T-helper 17 cell (primary cell): ENCODE data around the gene CT55. TPM values are rescaled to one million over a fixed set of nuclear protein-coding genes. Genes with fewer than 3 reads are reported as not detected.
A peak's percentile ranks its signal among the peaks of the same experiment; 100 is the strongest.
"Not testable (repeated sequence)": the region's sequence is repeated elsewhere in the genome, so short reads cannot be mapped to it uniquely, and the experiment has no call there.

Source experiments
- ATAC-seq: fragments of 150-1000 bp; cut with Tn5 transposase; 2 replicates; pipeline ENCODE4 v1.10.0; 2021; ENCODE audit warnings: mild to moderate bottlenecking, moderate library complexity
- DNase-seq, 3 donors: peaks; one replicate each; pipeline versions ENCODE4 v3.0.0 to v3.0.0-alpha.2; 2020 to 2021
- H3K9me3 ChIP-seq: one replicate; pipeline ENCODE4 v1.7.0; 2013; ENCODE audit warnings: low read length, mild to moderate bottlenecking; ENCODE audit not compliant: control insufficient read depth, poor library complexity, severe bottlenecking
- H3K27ac Mint-ChIP-seq: one replicate; pipeline ENCODE4 v1.8.0; 2022; ENCODE audit warnings: mild to moderate bottlenecking, moderate library complexity, mixed read lengths
- H3K27me3 Mint-ChIP-seq: one replicate; pipeline ENCODE4 v1.8.0; 2022; ENCODE audit warnings: mixed read lengths
- H3K36me3 Mint-ChIP-seq: one replicate; pipeline ENCODE4 v1.8.0; 2022; ENCODE audit warnings: low read depth, mixed read lengths
- H3K4me1 Mint-ChIP-seq: one replicate; pipeline ENCODE4 v1.8.0; 2022; ENCODE audit warnings: mild to moderate bottlenecking, mixed read lengths
- H3K4me3 Mint-ChIP-seq: one replicate; pipeline ENCODE4 v1.8.0; 2022; ENCODE audit warnings: mild to moderate bottlenecking, moderate library complexity, mixed read lengths
- total RNA-seq, 4 donors: library from RNA in 2 of 4; stranded (reverse) in 2 of 4; gene quantifications; one replicate each; pipeline ENCODE4 v1.2.3 and lab custom pipeline; 2022 to 2026

Gene CT55
- total RNA-seq, 2 donors from 2014 or later: not detected

DNA sequence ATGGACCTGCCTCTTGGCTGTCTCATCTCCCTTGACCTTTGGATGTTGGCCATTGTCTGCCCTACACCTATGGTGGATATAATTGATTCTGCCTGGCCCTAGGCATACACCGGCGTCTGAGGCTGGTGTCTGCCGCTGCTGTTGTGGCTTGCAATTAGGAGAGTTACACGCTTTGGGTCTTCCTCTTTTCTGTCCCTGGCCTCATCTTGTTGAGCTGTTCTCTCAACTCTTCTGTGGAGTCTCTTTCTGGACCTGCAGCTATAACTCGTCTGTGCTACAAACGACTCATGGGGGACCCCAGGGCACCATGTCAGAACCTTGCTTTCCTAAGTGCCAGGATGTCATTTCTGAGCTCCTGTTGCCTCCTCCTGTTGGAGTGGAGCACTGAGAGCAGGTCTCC, 45.1 kb downstream of the CT55 start:
- ATAC-seq, H3K27ac Mint-ChIP-seq, H3K36me3 Mint-ChIP-seq, DNase-seq, H3K9me3 ChIP-seq, H3K4me3 Mint-ChIP-seq, H3K4me1 Mint-ChIP-seq, H3K27me3 Mint-ChIP-seq: not testable (repeated sequence)

DNA sequence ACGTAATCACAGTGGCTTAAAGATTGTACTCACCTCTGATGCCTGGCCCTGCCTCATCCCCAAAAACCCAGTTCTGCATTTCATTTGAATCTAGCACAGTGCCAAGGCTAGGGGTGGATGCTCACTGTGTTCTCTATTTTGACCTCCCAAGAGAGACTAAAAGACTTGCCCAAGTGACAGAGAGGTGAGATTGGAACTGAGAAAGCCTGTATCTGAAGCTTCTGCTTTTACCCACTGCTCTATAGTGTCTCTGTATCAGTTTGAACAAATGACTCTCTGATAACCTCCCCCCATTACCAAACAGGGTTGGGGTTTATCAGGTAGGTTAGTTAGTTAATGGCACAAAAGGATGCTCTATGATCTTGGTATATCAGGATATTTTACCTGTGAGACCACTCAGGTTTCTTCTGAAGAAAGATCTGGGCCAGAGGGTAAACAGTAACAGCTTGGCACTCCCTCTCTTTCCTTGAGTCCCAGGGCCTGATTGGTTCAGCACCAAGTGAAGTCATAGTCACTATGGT, 51.1 kb downstream of the CT55 start, which contains the start of gene ETDB:
Gene ETDB (minus strand): TSS at position 471 of the 521 bp plus-strand sequence. CDS start 1,265 bp downstream, outside the sequence.
- H3K36me3 Mint-ChIP-seq, H3K27ac Mint-ChIP-seq, H3K4me1 Mint-ChIP-seq, ATAC-seq, H3K27me3 Mint-ChIP-seq, H3K4me3 Mint-ChIP-seq, H3K9me3 ChIP-seq, DNase-seq: not testable (repeated sequence)

DNA sequence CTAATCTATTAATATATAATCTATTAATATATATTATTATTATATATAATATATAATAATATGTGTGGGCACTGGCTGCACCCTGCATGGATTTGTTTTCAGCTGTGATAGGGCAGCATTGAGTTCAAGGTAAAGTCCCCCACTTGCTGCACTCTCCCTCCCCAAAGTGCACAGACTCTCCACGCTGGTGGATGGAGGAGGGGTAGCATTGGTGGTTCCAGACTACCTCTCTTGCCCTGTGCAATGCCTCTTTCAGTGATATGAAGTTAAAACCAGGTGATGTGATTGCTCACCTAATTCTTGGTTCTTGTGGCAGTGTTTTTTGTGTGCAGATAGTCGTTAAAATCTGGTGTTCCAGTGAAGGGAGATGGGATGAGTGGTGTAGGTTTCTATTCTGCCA, 55.1 kb downstream of the CT55 start:
- not testable (repeated sequence) for H3K36me3 Mint-ChIP-seq, H3K27ac Mint-ChIP-seq, DNase-seq, H3K4me1 Mint-ChIP-seq, H3K4me3 Mint-ChIP-seq, H3K9me3 ChIP-seq, H3K27me3 Mint-ChIP-seq, ATAC-seq

DNA sequence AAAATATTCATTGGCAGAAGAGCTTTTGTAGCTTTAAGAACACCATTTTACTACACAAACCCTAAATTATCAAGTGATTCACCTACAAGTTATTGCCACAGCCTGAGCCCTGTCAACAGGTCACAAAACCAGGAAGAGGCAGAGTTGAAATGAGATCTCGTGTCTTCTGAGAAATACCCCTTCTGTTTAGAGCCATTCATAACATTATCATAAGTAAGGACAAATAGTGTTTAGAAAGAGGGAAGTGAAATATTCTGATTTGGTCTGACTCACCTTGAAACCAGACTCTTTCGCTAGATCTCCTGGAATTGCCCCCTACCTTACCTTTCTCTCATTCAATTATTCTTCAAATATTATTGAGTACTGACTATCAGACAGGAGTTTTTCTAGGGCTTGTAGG, 56.8 kb downstream of the CT55 start:
- ATAC-seq: peak; percentile 42
- H3K27ac Mint-ChIP-seq: no peak overlapping the region
- H3K27me3 Mint-ChIP-seq: no peaks in the 10 kb centered on the region
- DNase-seq: no peak
- no peaks in the 10 kb centered on the region for H3K36me3 Mint-ChIP-seq
- no peaks in the 10 kb centered on the region for H3K4me1 Mint-ChIP-seq
- H3K9me3 ChIP-seq: no peaks in the 10 kb centered on the region
- H3K4me3 Mint-ChIP-seq: no peak overlapping the region

DNA sequence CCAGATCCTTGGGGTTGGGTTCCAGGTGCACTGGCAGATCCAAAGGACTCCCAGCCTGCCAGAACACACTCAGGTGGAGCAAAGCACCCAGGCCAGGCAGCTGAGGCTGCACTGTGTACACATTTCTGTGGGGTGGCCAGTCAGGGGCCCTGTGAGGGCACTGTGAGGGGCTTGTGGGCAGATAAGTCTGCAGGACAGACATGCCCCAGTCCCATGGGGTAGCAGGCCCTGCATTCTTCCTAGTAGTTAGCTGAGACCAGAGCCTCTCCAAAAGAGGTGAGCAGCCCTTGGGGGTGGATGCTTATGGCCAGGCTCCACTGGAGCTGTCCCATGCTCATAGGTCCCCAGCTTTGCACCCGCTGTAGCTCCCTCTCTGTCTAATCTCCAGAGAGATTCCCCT, 58.5 kb downstream of the CT55 start:
- H3K27me3 Mint-ChIP-seq: peaks cover 6% of the 10 kb centered on the region
- H3K36me3 Mint-ChIP-seq: no peaks in the 10 kb centered on the region
- no peaks in the 10 kb centered on the region for H3K9me3 ChIP-seq
- H3K4me3 Mint-ChIP-seq: no peak overlapping the region
- H3K27ac Mint-ChIP-seq: no peak overlapping the region
- no peaks in the 10 kb centered on the region for H3K4me1 Mint-ChIP-seq
- ATAC-seq (no peak), DNase-seq (no peak)

DNA sequence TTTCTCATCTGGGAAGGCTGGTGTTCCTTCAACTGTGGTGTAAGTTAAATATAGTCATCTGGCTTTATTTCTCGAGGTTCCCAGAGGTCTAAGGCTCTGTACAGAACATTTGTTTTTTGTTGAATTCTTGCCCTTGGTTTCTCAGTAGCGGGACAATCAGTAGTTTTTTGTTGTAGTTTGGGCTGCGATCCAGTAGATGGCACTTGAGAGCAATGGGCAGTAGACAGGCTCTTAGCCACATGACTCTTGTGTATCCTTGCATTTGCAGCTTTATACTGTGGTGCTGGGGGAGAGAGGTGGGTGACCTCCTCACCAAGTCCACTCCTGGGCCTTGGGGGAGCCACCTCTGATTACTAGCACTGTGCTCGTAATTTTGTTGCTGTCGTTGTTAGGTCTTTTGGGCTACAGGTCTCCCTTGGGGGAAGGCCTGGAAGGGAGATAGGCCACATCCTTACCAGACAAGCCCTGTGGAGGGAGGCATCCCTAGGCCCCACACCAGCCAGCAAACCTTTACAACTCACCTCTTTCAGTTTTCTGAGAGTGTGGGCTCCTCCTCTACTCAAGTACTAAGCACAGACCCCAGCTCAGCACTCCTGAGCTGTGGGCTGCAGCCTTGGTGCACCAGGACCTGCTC, 59.0 kb downstream of the CT55 start:
- no peak overlapping the region for H3K27ac Mint-ChIP-seq
- no peaks in the 10 kb centered on the region for H3K36me3 Mint-ChIP-seq
- H3K4me3 Mint-ChIP-seq: no peak overlapping the region
- peak in 1 of 3 donors; percentile 23 for DNase-seq
- H3K9me3 ChIP-seq: no peaks in the 10 kb centered on the region
- peaks cover 6% of the 10 kb centered on the region for H3K27me3 Mint-ChIP-seq
- no peaks in the 10 kb centered on the region for H3K4me1 Mint-ChIP-seq
- ATAC-seq: peak; percentile 68

DNA sequence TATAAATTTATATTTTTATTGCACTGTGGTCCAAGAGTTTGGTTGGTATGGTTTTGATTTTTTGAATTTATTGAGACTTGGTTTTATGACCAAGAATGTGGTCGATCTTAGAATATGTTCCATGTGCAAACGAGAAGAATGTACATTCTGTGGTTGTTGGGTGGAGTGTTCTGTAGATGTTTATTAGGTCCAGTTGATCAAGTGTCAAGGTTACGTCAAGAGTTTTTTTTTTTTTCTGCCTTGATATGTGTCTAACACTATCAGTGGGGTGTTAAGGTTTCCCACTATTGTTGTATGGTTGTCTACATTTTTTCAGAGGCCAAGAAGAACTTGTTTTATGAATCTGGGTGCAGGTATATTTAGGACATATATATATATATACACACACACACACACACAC, 61.6 kb downstream of the CT55 start:
- Mint-ChIP-seq H3K4me3 (no peak overlapping the region), H3K27ac (no peak overlapping the region), H3K27me3 (peaks cover 9% of the 10 kb centered on the region), H3K4me1 (no peaks in the 10 kb centered on the region), H3K36me3 (no peaks in the 10 kb centered on the region)
- ATAC-seq (no peak), DNase-seq (no peak)
- no peaks in the 10 kb centered on the region for H3K9me3 ChIP-seq

Other genes starting within 250 kb of the CT55 start
- gene SMIM10, start 180.4 kb downstream of the CT55 start, total RNA-seq: not detected
- gene RTL8B, start 148.9 kb downstream of the CT55 start, total RNA-seq: under 1 TPM in 1 of 2 donors, not detected in 1; 0.31 TPM
- gene RTL8C, start 139.0 kb downstream of the CT55 start, total RNA-seq: 1 to 10 TPM; 5.2 to 9.7 TPM
- 1 to 10 TPM; 5.6 to 7.8 TPM for gene RTL8A, start 119.3 kb downstream of the CT55 start, total RNA-seq
- gene SMIM10L2B, start 72.7 kb downstream of the CT55 start, total RNA-seq: under 1 TPM; 0.26 to 0.37 TPM
- not detected for gene ETDB, start 50.9 kb downstream of the CT55 start, total RNA-seq
- not detected for gene ETDA, start 80.7 kb upstream of the CT55 start, total RNA-seq
- not detected for gene ETDC, start 138.1 kb upstream of the CT55 start, total RNA-seq
- gene ZNF75D, start 172.7 kb upstream of the CT55 start, total RNA-seq: 1 to 10 TPM; 9.4 to 9.6 TPM
- gene ZNF449, start 173.4 kb upstream of the CT55 start, total RNA-seq: 1 to 10 TPM; 2.7 to 2.9 TPM